ENCODE data around the gene SEC14L3. TPM values are rescaled to one million over a fixed set of nuclear protein-coding genes. Genes with fewer than 3 reads are reported as not detected.

Gene SEC14L3
- total RNA-seq, 1 experiment from 2014 or later: not detected

DNA sequence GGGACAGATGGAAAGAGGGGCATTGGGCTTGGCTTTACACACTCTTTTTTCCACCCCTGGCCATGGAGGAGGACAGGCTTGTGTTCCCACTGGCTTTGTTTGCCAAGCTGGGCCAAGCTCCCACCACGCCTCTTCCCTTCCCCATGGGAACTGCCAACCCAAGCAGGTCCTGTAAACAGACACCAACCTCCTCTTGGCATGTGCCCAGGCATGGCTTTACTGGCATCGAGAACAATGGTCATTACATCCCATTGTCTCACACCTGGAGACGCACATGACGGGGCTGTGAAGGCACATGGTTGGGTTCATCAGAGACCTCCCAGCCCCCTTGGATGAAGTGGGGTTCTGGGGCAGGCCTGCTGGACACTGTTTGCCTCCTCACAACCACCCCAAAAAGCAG lies 11.7 kb downstream of the SEC14L3 start:
- no TSS peak for BruUV-seq (replicated peaks)
- Mint-ChIP-seq H3K36me3 (ENCODE audit: insufficient read depth, unreplicated experiment) (no peaks in the 10 kb centered on the region), H3K9me3 (ENCODE audit: low read depth, unreplicated experiment) (no peaks in the 10 kb centered on the region), H3K4me1 (ENCODE audit: low read depth, unreplicated experiment) (no peaks in the 10 kb centered on the region), H3K27me3 (ENCODE audit: unreplicated experiment) (peaks cover 66% of the 10 kb centered on the region), H3K27ac (ENCODE audit: unreplicated experiment) (no peak overlapping the region), H3K4me3 (ENCODE audit: low read depth, unreplicated experiment) (no peak overlapping the region)
- peak; percentile 20 for DNase-seq
- intact Hi-C loops (cut with micrococcal nuclease; ENCODE audit: unreplicated experiment): no loop called here
- TF ChIP-seq, protein P1, sequence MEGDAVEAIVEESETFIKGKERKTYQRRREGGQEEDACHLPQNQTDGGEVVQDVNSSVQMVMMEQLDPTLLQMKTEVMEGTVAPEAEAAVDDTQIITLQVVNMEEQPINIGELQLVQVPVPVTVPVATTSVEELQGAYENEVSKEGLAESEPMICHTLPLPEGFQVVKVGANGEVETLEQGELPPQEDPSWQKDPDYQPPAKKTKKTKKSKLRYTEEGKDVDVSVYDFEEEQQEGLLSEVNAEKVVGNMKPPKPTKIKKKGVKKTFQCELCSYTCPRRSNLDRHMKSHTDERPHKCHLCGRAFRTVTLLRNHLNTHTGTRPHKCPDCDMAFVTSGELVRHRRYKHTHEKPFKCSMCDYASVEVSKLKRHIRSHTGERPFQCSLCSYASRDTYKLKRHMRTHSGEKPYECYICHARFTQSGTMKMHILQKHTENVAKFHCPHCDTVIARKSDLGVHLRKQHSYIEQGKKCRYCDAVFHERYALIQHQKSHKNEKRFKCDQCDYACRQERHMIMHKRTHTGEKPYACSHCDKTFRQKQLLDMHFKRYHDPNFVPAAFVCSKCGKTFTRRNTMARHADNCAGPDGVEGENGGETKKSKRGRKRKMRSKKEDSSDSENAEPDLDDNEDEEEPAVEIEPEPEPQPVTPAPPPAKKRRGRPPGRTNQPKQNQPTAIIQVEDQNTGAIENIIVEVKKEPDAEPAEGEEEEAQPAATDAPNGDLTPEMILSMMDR (IDR thresholded peaks at IDR 0.05; ENCODE audit: unreplicated experiment): no peak
- CTCF ChIA-PET: interaction anchor here (0.6 kb wide), 1 partner anchor 466 kb away, joined by 10 read pairs; no protein-coding TSS in a partner anchor

DNA sequence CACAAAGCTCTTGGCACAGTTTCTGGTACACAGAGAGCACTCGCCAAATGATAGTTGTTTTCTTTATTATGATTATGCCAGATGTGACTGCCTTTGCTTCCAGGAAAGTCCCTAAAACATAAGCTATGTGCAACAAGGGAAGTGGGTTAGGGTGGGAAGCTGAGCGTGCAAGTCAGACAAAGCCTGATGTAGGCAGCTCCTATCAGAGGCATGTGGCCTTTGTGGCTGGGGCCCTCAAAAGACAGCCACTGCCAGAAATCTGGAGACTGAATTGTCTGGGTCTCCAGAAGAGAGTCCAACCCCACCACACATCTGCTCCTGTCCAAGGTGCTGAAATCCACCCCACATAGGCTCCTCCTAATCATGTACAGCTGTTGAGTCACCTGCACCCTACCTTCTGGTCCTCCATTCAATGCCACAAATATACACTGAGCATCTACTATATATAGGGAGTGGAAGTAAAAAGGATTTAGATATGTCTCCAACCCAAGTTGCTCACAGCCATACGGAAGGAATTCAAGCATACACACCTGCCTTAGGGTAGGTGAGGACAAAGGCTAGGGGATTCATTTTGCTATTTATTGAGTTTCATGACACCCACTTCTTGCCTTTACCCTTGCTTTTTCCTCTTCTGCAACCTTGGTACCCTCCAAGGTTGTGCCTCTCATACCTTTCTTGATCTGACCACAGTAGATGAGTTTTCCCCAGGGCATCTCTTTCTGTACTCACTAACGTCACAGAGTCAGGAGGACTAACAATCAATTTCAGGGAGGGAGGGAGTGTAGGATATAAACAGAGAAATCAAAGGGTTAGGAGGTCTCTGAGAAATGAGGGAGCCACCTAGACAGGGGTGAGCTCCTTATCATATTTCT lies 12.4 kb downstream of the SEC14L3 start:
- intact Hi-C loops (cut with micrococcal nuclease; ENCODE audit: unreplicated experiment): no loop called here
- Mint-ChIP-seq H3K4me3 (ENCODE audit: low read depth, unreplicated experiment) (no peak overlapping the region), H3K27ac (ENCODE audit: unreplicated experiment) (no peak overlapping the region), H3K27me3 (ENCODE audit: unreplicated experiment) (peaks cover 59% of the 10 kb centered on the region), H3K9me3 (ENCODE audit: low read depth, unreplicated experiment) (no peaks in the 10 kb centered on the region), H3K4me1 (ENCODE audit: low read depth, unreplicated experiment) (no peaks in the 10 kb centered on the region), H3K36me3 (ENCODE audit: insufficient read depth, unreplicated experiment) (no peaks in the 10 kb centered on the region)
- CTCF ChIA-PET: interaction anchor here (0.6 to 0.8 kb wide), 3 partner anchors 19 to 467 kb away, joined by 3 to 10 read pairs (median 4); partner anchors contain the start of gene TCN2
- DNase-seq: peak; percentile 11
- TF ChIP-seq, protein P1 (IDR thresholded peaks at IDR 0.05; ENCODE audit: unreplicated experiment): no peak
- no TSS peak for BruUV-seq (replicated peaks)

DNA sequence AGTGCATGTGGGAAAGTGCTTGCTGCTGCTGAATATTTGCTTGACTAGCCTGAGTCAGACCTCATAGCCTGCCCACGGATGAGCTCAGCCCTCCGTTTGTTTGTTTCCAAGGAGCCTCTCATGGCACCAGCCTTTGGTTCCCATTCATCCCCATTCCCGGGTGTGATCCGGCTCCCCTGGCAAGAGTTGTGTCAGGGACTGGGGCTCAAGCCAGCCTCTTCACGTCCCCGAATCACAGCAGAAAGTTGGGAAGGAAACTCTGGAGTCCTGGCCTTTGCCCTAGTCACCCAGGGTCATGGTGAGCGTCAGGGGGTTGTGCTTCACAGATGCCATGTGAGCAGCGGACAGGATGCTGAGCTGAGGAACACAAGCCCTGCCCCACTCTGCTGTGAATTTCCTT lies 13.8 kb downstream of the SEC14L3 start:
- intact Hi-C loops (cut with micrococcal nuclease; ENCODE audit: unreplicated experiment): no loop called here
- Mint-ChIP-seq H3K36me3 (ENCODE audit: insufficient read depth, unreplicated experiment) (no peaks in the 10 kb centered on the region), H3K4me1 (ENCODE audit: low read depth, unreplicated experiment) (no peaks in the 10 kb centered on the region), H3K27ac (ENCODE audit: unreplicated experiment) (no peak overlapping the region), H3K4me3 (ENCODE audit: low read depth, unreplicated experiment) (no peak overlapping the region), H3K9me3 (ENCODE audit: low read depth, unreplicated experiment) (no peaks in the 10 kb centered on the region), H3K27me3 (ENCODE audit: unreplicated experiment) (peaks cover 62% of the 10 kb centered on the region)
- DNase-seq: no peak
- no TSS peak for BruUV-seq (replicated peaks)
- CTCF ChIA-PET: no interaction called here
- TF ChIP-seq, protein P1 (IDR thresholded peaks at IDR 0.05; ENCODE audit: unreplicated experiment): no peak

DNA sequence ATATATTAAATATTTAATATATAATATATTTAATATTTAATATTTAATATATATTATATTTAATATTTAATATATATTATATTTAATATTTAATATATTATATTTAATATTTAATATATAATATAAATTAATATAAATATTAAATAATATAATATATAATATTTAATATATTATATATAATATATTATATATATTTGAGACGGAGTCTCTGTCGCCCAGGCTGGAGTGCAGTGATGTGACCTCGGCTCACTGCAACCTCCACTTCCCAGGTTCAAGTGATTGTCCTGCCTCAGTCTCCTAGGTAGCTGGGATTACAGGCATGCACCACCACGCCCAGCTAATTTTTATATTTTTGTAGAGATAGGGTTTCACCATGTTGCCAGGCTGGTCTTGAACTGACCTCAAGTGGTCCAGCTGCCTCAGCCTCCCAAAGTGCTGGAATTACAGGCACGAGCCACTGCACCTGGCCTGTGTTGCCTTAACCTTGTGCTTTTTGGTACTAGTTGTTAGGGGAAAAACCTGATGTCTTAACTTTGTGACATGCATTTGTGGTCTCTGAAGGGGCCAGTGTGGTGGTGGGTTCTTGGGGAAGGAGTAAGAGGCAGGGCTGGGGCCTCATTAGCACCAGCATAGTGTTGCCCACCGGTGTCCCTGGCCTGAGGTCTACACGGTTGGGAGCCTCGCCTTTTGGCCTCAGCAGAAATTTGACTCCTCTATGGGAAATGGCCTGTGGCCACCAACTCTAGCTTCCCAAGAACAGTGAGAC lies 16.6 kb downstream of the SEC14L3 start:
- CTCF ChIA-PET: no interaction called here
- BruUV-seq (replicated peaks): no TSS peak

More for the DNA sequence above, 16.6 kb downstream of the SEC14L3 start:
- H3K4me1 Mint-ChIP-seq (ENCODE audit: low read depth, unreplicated experiment): no peaks in the 10 kb centered on the region
- intact Hi-C loops (cut with micrococcal nuclease; ENCODE audit: unreplicated experiment): no loop called here
- peaks cover 77% of the 10 kb centered on the region for H3K27me3 Mint-ChIP-seq (ENCODE audit: unreplicated experiment)
- TF ChIP-seq, protein P1 (IDR thresholded peaks at IDR 0.05; ENCODE audit: unreplicated experiment): no peak
- H3K27ac Mint-ChIP-seq (ENCODE audit: unreplicated experiment): no peak overlapping the region
- H3K4me3 Mint-ChIP-seq (ENCODE audit: low read depth, unreplicated experiment): no peak overlapping the region
- H3K9me3 Mint-ChIP-seq (ENCODE audit: low read depth, unreplicated experiment): no peaks in the 10 kb centered on the region
- no peak for DNase-seq
- no peaks in the 10 kb centered on the region for H3K36me3 Mint-ChIP-seq (ENCODE audit: insufficient read depth, unreplicated experiment)
